Measurements from ENCODE around the gene SORCS1.

The SORCS1 gene

GRCh38 chr10:106956216-106956915, 208.1 kb downstream of the SORCS1 start:
- H3K4me3 ChIP-seq (ENCODE audit: low read depth, low read length), result no peak overlapping the region
- no peak for DNase-seq (ENCODE audit: low read depth)
- TF ChIP-seq, protein P1, sequence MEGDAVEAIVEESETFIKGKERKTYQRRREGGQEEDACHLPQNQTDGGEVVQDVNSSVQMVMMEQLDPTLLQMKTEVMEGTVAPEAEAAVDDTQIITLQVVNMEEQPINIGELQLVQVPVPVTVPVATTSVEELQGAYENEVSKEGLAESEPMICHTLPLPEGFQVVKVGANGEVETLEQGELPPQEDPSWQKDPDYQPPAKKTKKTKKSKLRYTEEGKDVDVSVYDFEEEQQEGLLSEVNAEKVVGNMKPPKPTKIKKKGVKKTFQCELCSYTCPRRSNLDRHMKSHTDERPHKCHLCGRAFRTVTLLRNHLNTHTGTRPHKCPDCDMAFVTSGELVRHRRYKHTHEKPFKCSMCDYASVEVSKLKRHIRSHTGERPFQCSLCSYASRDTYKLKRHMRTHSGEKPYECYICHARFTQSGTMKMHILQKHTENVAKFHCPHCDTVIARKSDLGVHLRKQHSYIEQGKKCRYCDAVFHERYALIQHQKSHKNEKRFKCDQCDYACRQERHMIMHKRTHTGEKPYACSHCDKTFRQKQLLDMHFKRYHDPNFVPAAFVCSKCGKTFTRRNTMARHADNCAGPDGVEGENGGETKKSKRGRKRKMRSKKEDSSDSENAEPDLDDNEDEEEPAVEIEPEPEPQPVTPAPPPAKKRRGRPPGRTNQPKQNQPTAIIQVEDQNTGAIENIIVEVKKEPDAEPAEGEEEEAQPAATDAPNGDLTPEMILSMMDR (IDR thresholded peaks at IDR 0.05; ENCODE audit: insufficient read depth, low read depth, low read length, missing control alignments), result no peak

DNA sequence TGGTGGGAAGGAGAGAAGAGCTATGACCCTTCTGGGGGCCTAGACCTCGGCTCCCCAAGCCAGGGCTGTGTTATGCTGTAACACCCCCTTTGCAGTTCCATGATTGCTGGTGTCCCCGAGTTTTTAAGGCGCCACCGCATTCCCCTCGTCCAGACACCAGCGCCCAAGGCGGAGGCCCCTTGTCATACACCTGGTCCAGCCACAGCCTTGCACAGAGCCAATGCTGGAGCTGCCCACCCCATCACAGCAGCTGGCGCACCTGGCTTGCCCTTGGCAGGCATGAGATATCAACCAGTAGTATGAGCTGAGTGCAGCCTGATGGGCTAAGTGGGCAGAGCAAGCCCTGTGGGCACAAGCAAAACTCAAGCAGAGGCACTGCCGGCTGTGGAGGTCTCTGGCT, 209.4 kb downstream of the SORCS1 start:
- no peak overlapping the region for H3K4me3 ChIP-seq (ENCODE audit: low read depth, low read length)
- DNase-seq (ENCODE audit: low read depth), result no peak
- TF ChIP-seq, protein P1 (IDR thresholded peaks at IDR 0.05; ENCODE audit: insufficient read depth, low read depth, low read length, missing control alignments), result no peak

DNA sequence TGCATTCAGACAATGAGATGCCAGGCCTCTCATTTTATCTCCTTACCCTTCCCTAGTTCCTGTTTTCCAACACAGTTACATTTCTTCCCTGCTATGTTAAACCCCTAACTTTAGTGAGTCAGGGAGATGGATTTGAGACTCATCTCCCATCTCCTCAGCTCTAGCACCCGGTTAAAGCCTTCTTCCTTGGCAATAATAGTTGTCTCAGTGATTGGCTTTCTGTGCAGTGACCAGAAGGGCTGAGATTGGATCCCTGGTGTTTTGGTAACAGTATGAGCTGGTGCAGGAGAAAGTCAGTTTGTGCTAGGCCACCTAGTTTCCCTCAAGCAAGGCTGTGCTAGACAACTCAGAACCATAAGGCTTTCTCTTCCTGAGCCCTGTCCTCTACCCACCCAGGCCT, 212.5 kb downstream of the SORCS1 start:
- TF ChIP-seq, protein P1 (IDR thresholded peaks at IDR 0.05; ENCODE audit: insufficient read depth, low read depth, low read length, missing control alignments), result no peak
- H3K4me3 ChIP-seq (ENCODE audit: low read depth, low read length), result no peak overlapping the region
- DNase-seq (ENCODE audit: low read depth), result no peak

DNA sequence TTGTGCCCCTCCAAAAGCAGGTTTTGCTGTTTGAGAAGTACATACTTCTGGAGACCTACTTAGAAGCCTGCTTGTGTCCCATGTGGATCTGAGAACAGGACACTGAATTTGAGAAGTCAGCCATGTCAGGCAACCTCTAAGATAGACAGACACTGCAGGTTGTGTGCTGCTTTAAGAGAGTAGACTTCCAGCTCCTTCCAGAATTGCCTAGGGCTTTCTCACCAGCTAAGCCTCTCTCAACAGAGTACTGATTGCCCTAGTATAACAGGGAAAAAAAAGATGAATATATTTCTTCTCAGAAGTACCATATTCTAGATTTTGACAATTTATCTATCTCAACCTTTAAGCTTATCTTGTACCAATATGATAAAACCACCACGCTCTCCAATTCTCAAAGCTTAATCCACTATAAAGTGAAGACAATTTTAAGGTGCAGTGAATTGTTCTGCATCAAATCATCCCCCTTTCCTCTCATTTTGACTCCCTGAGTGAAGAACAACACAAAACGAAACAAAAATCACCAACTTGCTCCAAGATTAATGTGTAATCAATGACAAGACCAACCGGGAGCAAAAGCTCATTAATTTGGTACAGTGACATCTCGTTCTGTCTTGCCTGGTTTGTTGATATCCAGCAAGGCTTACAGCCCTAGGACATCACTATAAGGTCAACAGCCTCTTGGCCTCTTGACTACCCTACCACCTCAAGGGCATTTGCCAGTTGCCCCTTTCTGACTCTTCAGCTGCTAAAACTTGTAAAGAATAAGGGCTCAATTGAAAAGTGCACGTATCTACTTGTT, 214.6 kb downstream of the SORCS1 start:
- DNase-seq (ENCODE audit: low read depth), result no peak
- TF ChIP-seq, protein P1 (IDR thresholded peaks at IDR 0.05; ENCODE audit: insufficient read depth, low read depth, low read length, missing control alignments), result no peak
- H3K4me3 ChIP-seq (ENCODE audit: low read depth, low read length), result no peak overlapping the region

GRCh38 chr10:106947643-106948042, 216.9 kb downstream of the SORCS1 start:
- TF ChIP-seq, protein P1 (IDR thresholded peaks at IDR 0.05; ENCODE audit: insufficient read depth, low read depth, low read length, missing control alignments), result no peak

DNA sequence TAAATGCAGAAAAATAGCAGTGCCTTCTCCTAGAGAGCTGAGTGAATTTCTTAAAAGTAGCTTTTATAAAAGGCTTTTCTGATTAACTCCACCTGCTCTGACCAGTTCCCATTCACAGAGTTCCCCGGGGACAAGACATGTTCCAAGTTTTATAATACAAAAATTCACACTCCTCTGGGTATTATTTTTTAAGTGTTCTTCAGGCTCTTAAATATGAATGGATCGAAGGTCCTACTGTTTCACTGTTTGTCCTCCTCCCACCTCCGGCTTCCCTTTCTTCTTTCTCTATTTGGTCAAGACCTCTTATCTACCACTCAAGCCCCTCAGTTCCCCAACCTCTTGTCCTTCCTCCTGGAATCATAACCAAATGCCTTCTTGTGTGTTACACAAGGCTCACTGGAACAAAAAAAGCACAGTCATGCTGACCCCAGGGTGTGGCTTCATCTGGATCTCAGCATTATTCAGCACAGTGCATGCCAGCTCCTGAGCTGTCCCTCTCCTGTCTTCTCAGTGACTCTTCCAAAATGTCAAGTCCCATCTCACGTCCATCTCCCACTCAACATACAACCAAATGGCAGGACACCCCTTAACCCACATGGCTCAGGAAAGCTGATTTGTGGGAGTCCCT, 222.4 kb downstream of the SORCS1 start:
- H3K4me3 ChIP-seq (ENCODE audit: low read depth, low read length), result no peak overlapping the region
- DNase-seq (ENCODE audit: low read depth), result no peak
- TF ChIP-seq, protein P1 (IDR thresholded peaks at IDR 0.05; ENCODE audit: insufficient read depth, low read depth, low read length, missing control alignments), result no peak

More at GRCh38 chr10:106947643-106948042, 216.9 kb downstream of the SORCS1 start:
- H3K4me3 ChIP-seq (ENCODE audit: low read depth, low read length), result no peak overlapping the region
- no peak for DNase-seq (ENCODE audit: low read depth)

Measured in GM12865 (cell line).